ENCODE results near the gene CMTM1.

CMTM1 gene

GRCh38 chr16:66543541-66543940, 22.7 kb upstream of the CMTM1 start:
- H3K9me3 ChIP-seq (ENCODE audit: control insufficient read depth, insufficient read depth, low read length) = no peaks in the 10 kb centered on the region
- peak overlapping the region; percentile 27; the same call in 1 of the 2 replicates for H3K4me3 ChIP-seq (ENCODE audit: low read length)
- H3K27ac ChIP-seq (ENCODE audit: low read depth, low read length) = peak overlapping the region; percentile 57; the same call in 1 of the 2 replicates
- peaks cover 9% of the 10 kb centered on the region for H3F3A ChIP-seq (ENCODE audit: control insufficient read depth, insufficient read depth)
- no peaks in the 10 kb centered on the region for H3K27me3 ChIP-seq (ENCODE audit: control insufficient read depth, low read length)
- TF ChIP-seq, protein P1, sequence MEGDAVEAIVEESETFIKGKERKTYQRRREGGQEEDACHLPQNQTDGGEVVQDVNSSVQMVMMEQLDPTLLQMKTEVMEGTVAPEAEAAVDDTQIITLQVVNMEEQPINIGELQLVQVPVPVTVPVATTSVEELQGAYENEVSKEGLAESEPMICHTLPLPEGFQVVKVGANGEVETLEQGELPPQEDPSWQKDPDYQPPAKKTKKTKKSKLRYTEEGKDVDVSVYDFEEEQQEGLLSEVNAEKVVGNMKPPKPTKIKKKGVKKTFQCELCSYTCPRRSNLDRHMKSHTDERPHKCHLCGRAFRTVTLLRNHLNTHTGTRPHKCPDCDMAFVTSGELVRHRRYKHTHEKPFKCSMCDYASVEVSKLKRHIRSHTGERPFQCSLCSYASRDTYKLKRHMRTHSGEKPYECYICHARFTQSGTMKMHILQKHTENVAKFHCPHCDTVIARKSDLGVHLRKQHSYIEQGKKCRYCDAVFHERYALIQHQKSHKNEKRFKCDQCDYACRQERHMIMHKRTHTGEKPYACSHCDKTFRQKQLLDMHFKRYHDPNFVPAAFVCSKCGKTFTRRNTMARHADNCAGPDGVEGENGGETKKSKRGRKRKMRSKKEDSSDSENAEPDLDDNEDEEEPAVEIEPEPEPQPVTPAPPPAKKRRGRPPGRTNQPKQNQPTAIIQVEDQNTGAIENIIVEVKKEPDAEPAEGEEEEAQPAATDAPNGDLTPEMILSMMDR (IDR thresholded peaks at IDR 0.05; ENCODE audit: low read depth, low read length, poor library complexity, severe bottlenecking) = no peak
- TF ChIP-seq EZH2phosphoT487 (IDR thresholded peaks at IDR 0.05; ENCODE audit: borderline replicate concordance, low read length) = no peak
- no peaks in the 10 kb centered on the region for H3K9me2 ChIP-seq (replicated peaks; ENCODE audit: control insufficient read depth, low read length)
- no peaks in the 10 kb centered on the region for H4K20me1 ChIP-seq (ENCODE audit: control insufficient read depth, insufficient read depth, low read depth, low read length)
- peaks cover 76% of the 10 kb centered on the region for H3K4me1 ChIP-seq (ENCODE audit: control insufficient read depth, low read length)
- no peaks in the 10 kb centered on the region for H3K79me2 ChIP-seq (ENCODE audit: control insufficient read depth, low read length)
- no peaks in the 10 kb centered on the region for H3K36me3 ChIP-seq (ENCODE audit: control insufficient read depth, low read length)
- peak overlapping the region; percentile 60 for H3K4me2 ChIP-seq (ENCODE audit: low read length)

DNA sequence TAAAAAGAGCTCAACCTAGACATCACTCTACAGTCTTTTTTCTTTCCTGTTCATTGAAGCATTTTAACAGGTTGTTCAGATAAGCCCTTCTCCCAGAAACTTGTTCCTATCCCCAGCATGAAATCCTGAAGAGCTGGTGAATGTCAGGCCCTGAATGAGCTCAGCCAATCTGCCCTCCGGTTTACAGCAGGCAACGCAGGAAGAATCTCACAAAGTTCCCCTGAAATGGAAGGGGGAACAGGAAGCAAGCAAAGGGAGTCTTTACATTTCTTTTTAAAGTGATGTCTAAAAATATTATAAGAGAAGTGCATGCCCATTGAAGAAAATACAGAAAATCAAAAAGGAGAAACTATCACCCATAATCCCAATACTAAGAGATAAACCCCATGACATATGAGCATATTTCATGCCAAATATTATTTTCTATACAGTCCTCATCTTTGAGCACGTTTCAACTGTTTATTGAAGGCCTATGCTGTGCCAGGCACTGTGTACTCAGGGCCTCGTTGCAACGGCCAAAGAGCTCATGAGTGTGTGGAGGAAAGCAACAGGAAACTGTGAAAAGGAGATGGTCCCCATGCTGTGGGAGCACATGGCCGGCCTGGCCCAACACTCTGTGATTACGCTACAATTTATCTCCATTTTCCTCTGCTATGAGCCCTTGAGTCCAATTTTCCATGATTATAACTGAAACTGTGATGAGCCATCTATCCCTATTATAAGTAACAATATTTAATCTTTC, 22.1 kb upstream of the CMTM1 start:
- H3K36me3 ChIP-seq (ENCODE audit: control insufficient read depth, low read length) = no peaks in the 10 kb centered on the region
- no peaks in the 10 kb centered on the region for H3K9me3 ChIP-seq (ENCODE audit: control insufficient read depth, insufficient read depth, low read length)
- TF ChIP-seq, protein P1 (IDR thresholded peaks at IDR 0.05; ENCODE audit: low read depth, low read length, poor library complexity, severe bottlenecking) = no peak
- TF ChIP-seq EZH2phosphoT487 (IDR thresholded peaks at IDR 0.05; ENCODE audit: borderline replicate concordance, low read length) = no peak
- no peaks in the 10 kb centered on the region for H3K9me2 ChIP-seq (replicated peaks; ENCODE audit: control insufficient read depth, low read length)
- H3K4me2 ChIP-seq (ENCODE audit: low read length) = peak overlapping the region; percentile 60
- H3K27me3 ChIP-seq (ENCODE audit: control insufficient read depth, low read length) = no peaks in the 10 kb centered on the region
- H3K27ac ChIP-seq (ENCODE audit: low read depth, low read length) = peak overlapping the region; percentile 57
- H3K4me3 ChIP-seq (ENCODE audit: low read length) = peak overlapping the region; percentile 27
- peaks cover 76% of the 10 kb centered on the region for H3K4me1 ChIP-seq (ENCODE audit: control insufficient read depth, low read length)
- H4K20me1 ChIP-seq (ENCODE audit: control insufficient read depth, insufficient read depth, low read depth, low read length) = no peaks in the 10 kb centered on the region
- peaks cover 16% of the 10 kb centered on the region for H3F3A ChIP-seq (ENCODE audit: control insufficient read depth, insufficient read depth)
- no peaks in the 10 kb centered on the region for H3K79me2 ChIP-seq (ENCODE audit: control insufficient read depth, low read length)

GRCh38 chr16:66547101-66547989, 18.9 kb upstream of the CMTM1 start:
- Histone ChIP-seq H3K79me2 (ENCODE audit: control insufficient read depth, low read length) (no peaks in the 10 kb centered on the region), H3F3A (ENCODE audit: control insufficient read depth, insufficient read depth) (peaks cover 20% of the 10 kb centered on the region), H3K36me3 (ENCODE audit: control insufficient read depth, low read length) (no peaks in the 10 kb centered on the region), H3K4me1 (ENCODE audit: control insufficient read depth, low read length) (peaks cover 91% of the 10 kb centered on the region), H3K9me2 (replicated peaks; ENCODE audit: control insufficient read depth, low read length) (no peaks in the 10 kb centered on the region), H4K20me1 (ENCODE audit: control insufficient read depth, insufficient read depth, low read depth, low read length) (no peaks in the 10 kb centered on the region), H3K4me2 (ENCODE audit: low read length) (peak overlapping the region; percentile 56; the same call in 1 of the 2 replicates), H3K27ac (ENCODE audit: low read depth, low read length) (no peak overlapping the region), H3K9me3 (ENCODE audit: control insufficient read depth, insufficient read depth, low read length) (no peaks in the 10 kb centered on the region), H3K4me3 (ENCODE audit: low read length) (no peak overlapping the region), H3K27me3 (ENCODE audit: control insufficient read depth, low read length) (no peaks in the 10 kb centered on the region)
- TF ChIP-seq, protein P1 (IDR thresholded peaks at IDR 0.05; ENCODE audit: low read depth, low read length, poor library complexity, severe bottlenecking) = no peak
- TF ChIP-seq EZH2phosphoT487 (IDR thresholded peaks at IDR 0.05; ENCODE audit: borderline replicate concordance, low read length) = no peak
